Endodermal cell (in vitro differentiated cells): ENCODE results near the gene CC2D1A. TPM values are rescaled to one million over a fixed set of nuclear protein-coding genes. Genes with fewer than 3 reads are reported as not detected.
A peak's percentile ranks its signal among the peaks of the same experiment; 100 is the strongest.

Source experiments
- DNase-seq: peaks from one replicate; pipeline ENCODE4 v3.0.0-alpha.2; 2017
- H3K27ac ChIP-seq: 2 replicates; pipeline ENCODE4 v1.5.1; 2013; ENCODE audit warnings: mild to moderate bottlenecking, low read depth, low read length, moderate library complexity
- H3K27me3 ChIP-seq: 2 replicates; pipeline ENCODE4 v1.6.1; 2013; ENCODE audit warnings: mild to moderate bottlenecking, low read length, moderate library complexity; ENCODE audit not compliant: insufficient read depth, control insufficient read depth, poor library complexity, severe bottlenecking
- H3K36me3 ChIP-seq: 2 replicates; pipeline ENCODE4 v1.7.0; 2013; ENCODE audit warnings: mild to moderate bottlenecking, low read length, moderate library complexity; ENCODE audit not compliant: control insufficient read depth, insufficient read depth
- H3K4me1 ChIP-seq: one replicate; pipeline ENCODE4 v1.7.0; 2013; ENCODE audit warnings: low read length; ENCODE audit not compliant: control insufficient read depth, insufficient read depth
- H3K4me3 ChIP-seq: 2 replicates; pipeline ENCODE4 v1.5.1; 2013; ENCODE audit warnings: mild to moderate bottlenecking, low read length, moderate library complexity
- H3K9ac ChIP-seq: 2 replicates; pipeline ENCODE4 v1.6.1; 2013; ENCODE audit warnings: mild to moderate bottlenecking, low read length, moderate library complexity; ENCODE audit not compliant: poor library complexity, severe bottlenecking; ENCODE audit errors: extremely low read depth
- H3K9me3 ChIP-seq: 2 replicates; pipeline ENCODE4 v1.6.1; 2013; ENCODE audit warnings: mild to moderate bottlenecking, low read length, moderate library complexity; ENCODE audit not compliant: control insufficient read depth
- H3K27ac Mint-ChIP-seq: 2 replicates; pipeline ENCODE4 v1.8.0; 2020; ENCODE audit warnings: mixed read lengths
- H3K27me3 Mint-ChIP-seq: 2 replicates; pipeline ENCODE4 v1.8.0; 2021; ENCODE audit warnings: mild to moderate bottlenecking, mixed read lengths; ENCODE audit not compliant: insufficient read depth
- H3K36me3 Mint-ChIP-seq: 2 replicates; pipeline ENCODE4 v1.8.0; 2020; ENCODE audit warnings: low read depth, mixed read lengths
- H3K4me1 Mint-ChIP-seq: 2 replicates; pipeline ENCODE4 v1.8.0; 2020; ENCODE audit warnings: mixed read lengths
- H3K4me3 Mint-ChIP-seq: 2 replicates; pipeline ENCODE4 v1.8.0; 2020; ENCODE audit warnings: mild to moderate bottlenecking, moderate library complexity, mixed read lengths
- H3K9me3 Mint-ChIP-seq: 2 replicates; pipeline ENCODE4 v1.8.0; 2020; ENCODE audit warnings: mild to moderate bottlenecking, mixed read lengths
- CTCF ChIP-seq: fragments of 200-600 bp; sonication (generic); conservative IDR thresholded peaks from 2 replicates; pipeline ENCODE4 v1.5.0; 2021; ENCODE audit warnings: antibody characterized with exemption, mild to moderate bottlenecking
- WGBS, 2 experiments: methylation state at CpG; one replicate each; pipeline versions ENCODE4 v1.1.5 to v1.1.7; 2013; ENCODE audit warnings: missing lambda C conversion rate in 2 of 2, mixed read lengths in 1 of 2; ENCODE audit not compliant: insufficient coverage in 1 of 2, insufficient read length in 1 of 2; 5-methylcytosine and 5-hydroxymethylcytosine counted together
- long read RNA-seq, 4 experiments: library from polyadenylated mRNA in 2 of 4; library from RNA in 1 of 4; library from capped mRNA in 1 of 4; stranded (forward) in 3 of 4; unstranded in 1 of 4; transcript quantifications; one replicate each; pipeline ENCODE4 v2.0.0, GENCODE V29; 2020 to 2021; ENCODE audit warnings: inconsistent platforms in 1 of 4
- polyA plus RNA-seq, 2 experiments: library from polyadenylated mRNA; stranded (reverse); fragments of 50-300 nt; gene quantifications; one replicate each; pipeline ENCODE4 v1.2.3, GENCODE V29; 2013
- total RNA-seq, 2 donors: library from RNA; stranded (reverse); fragmentation: NEBNext Ultra II Directional in 1 of 2; extraction: Animal tissue kit (Norgen Biotek cat#: 25700) in 1 of 2; gene quantifications; 2 replicates in 1 of 2; 3 replicates in 1 of 2; pipeline ENCODE4 v1.2.1, GENCODE V29; 2021

CC2D1A gene
- 10 to 100 TPM; 45.1 to 55.9 TPM for total RNA-seq
- 24.2 TPM for polyA plus RNA-seq (2013, experiment 1 of 2)
- 21.9 TPM for polyA plus RNA-seq (2013, experiment 2 of 2)
- long read RNA-seq, experiment 1, partial matches to known transcripts, result 2 of 6 reads
- long read RNA-seq, experiment 1, other reads (novel, unspliced or antisense), result 3 of 6 reads
- long read RNA-seq, experiment 2, transcript CC2D1A-201 (29 exons, 3,581 nt), result major isoform, 23 of 73 reads
- long read RNA-seq, experiment 2, partial matches to known transcripts, result 10 of 73 reads
- long read RNA-seq, experiment 2, other reads (novel, unspliced or antisense), result 39 of 73 reads
- long read RNA-seq, experiment 3, transcript CC2D1A-201 (29 exons, 3,581 nt), result major isoform, 11 of 35 reads
- long read RNA-seq, experiment 3, partial matches to known transcripts, result 10 of 35 reads
- long read RNA-seq, experiment 3, other reads (novel, unspliced or antisense), result 13 of 35 reads
- long read RNA-seq, experiment 4, partial matches to known transcripts, result 6 of 7 reads
- long read RNA-seq, experiment 4, other reads (novel, unspliced or antisense), result 1 of 7 reads

GRCh38 chr19:13905634-13906520, at the start of gene CC2D1A, which contains the start of gene BRME1:
Gene CC2D1A, plus strand, starts transcription at chr19:13906201. Its CDS starts 241 bp downstream, at chr19:13906442.
Gene BRME1, minus strand, starts transcription at chr19:13906117. Its CDS starts 1,225 bp downstream, at chr19:13904892.
- Histone ChIP-seq H3K9me3 (no peaks in the 10 kb centered on the region), H3K4me1 (no peaks in the 10 kb centered on the region), H3K27me3 (no peaks in the 10 kb centered on the region), H3K36me3 (peaks cover 11% of the 10 kb centered on the region), H3K27ac (no peak within 1 kb of the TSS), H3K4me3 (peak within 1 kb of the TSS; percentile 87), H3K9ac (peak within 1 kb of the TSS; percentile 53)
- Mint-ChIP-seq H3K4me3 (peak within 1 kb of the TSS; percentile 74), H3K4me1 (peaks cover 8% of the 10 kb centered on the region), H3K9me3 (no peaks in the 10 kb centered on the region), H3K27me3 (peaks cover 17% of the 10 kb centered on the region), H3K27ac (peak within 1 kb of the TSS; percentile 66), H3K36me3 (peaks cover 14% of the 10 kb centered on the region)
- TF ChIP-seq CTCF, result no peak
- 13 to 20% methylated on average over 59 to 83 of the region's 86 CpGs for WGBS, 2 experiments
- peak; percentile 98 for DNase-seq

- Histone ChIP-seq H3K4me1 (no peaks in the 10 kb centered on the region), H3K4me3 (no peak overlapping the region), H3K27ac (no peak overlapping the region), H3K27me3 (no peaks in the 10 kb centered on the region), H3K9me3 (no peaks in the 10 kb centered on the region), H3K36me3 (no peaks in the 10 kb centered on the region), H3K9ac (no peak overlapping the region)
- no peaks in the 10 kb centered on the region for H3K9me3 Mint-ChIP-seq
- H3K4me1 Mint-ChIP-seq, result peaks cover 2% of the 10 kb centered on the region
- H3K36me3 Mint-ChIP-seq, result no peaks in the 10 kb centered on the region
- DNase-seq, result no peak
- WGBS, 2 experiments, result 79 to 87% methylated on average over 2 of the region's 2 CpGs
- no peak overlapping the region for H3K4me3 Mint-ChIP-seq
- no peaks in the 10 kb centered on the region for H3K27me3 Mint-ChIP-seq
- H3K27ac Mint-ChIP-seq, result no peak overlapping the region
- TF ChIP-seq CTCF, result no peak
Measured at GRCh38 chr19:13856497-13856896, 49.5 kb upstream of the CC2D1A start.

- no peaks in the 10 kb centered on the region for H3K36me3 Mint-ChIP-seq
- DNase-seq, result no peak
- Histone ChIP-seq H3K27me3 (peaks cover 10% of the 10 kb centered on the region), H3K4me3 (no peak overlapping the region), H3K9me3 (no peaks in the 10 kb centered on the region), H3K4me1 (no peaks in the 10 kb centered on the region), H3K9ac (no peak overlapping the region), H3K36me3 (no peaks in the 10 kb centered on the region), H3K27ac (no peak overlapping the region)
- no peak overlapping the region for H3K27ac Mint-ChIP-seq
- peaks cover 10% of the 10 kb centered on the region for H3K27me3 Mint-ChIP-seq
- no peaks in the 10 kb centered on the region for H3K9me3 Mint-ChIP-seq
- H3K4me3 Mint-ChIP-seq, result no peak overlapping the region
- TF ChIP-seq CTCF, result no peak
- H3K4me1 Mint-ChIP-seq, result peaks cover 10% of the 10 kb centered on the region
- WGBS, 2 experiments, result 90 to 95% methylated on average over 3 of the region's 3 CpGs
Measured at GRCh38 chr19:13859361-13859880, 46.6 kb upstream of the CC2D1A start.
